ENCODE measurements around the gene PHC1. TPM values are rescaled to one million over a fixed set of nuclear protein-coding genes. Genes with fewer than 3 reads are reported as not detected.
"Not testable (repeated sequence)": the region's sequence is repeated elsewhere in the genome, so short reads cannot be mapped to it uniquely, and the experiment has no call there.

PHC1 gene
- total RNA-seq, 4 donors from 2014 or later: 9.3 to 23.6 (median 15.3) TPM

GRCh38 chr12:8894986-8895385 lies 19.3 kb upstream of the PHC1 start:
- WGBS, 2 donors (ENCODE audit: low coverage in 1 of 2): 47 to 48% methylated on average over 1 of the region's 1 CpG
- no peak overlapping the region for H3K4me3 ChIP-seq
- in situ Hi-C loops (cut with MboI; ENCODE audit: low pct_ligation_motif_present in 1 of 4, low pct_unique_long_range_greater_than_20kb in 1 of 4, low sequenced_read_pairs in 3 of 4): loop anchor here in 2 of 4 donors (25.0 kb wide), 1 partner anchor 208 kb away; the partner anchor contains the start of gene RIMKLB (in 2 of the 2)
- no peak for DNase-seq
- H3K4me1 ChIP-seq: peaks cover 0 to 4% (median 0%) of the 10 kb centered on the region in 4 donors
- no peaks in the 10 kb centered on the region for H3K27me3 ChIP-seq
- intact Hi-C loops (cut with DNase I; ENCODE audit: low total_unique reads): loop anchor here (5.0 kb wide), 2 partner anchors 213 to 1018 kb away; no protein-coding TSS in a partner anchor
- H3K27ac ChIP-seq: no peak overlapping the region
- no peaks in the 10 kb centered on the region for H3K36me3 ChIP-seq
- TF ChIP-seq CTCF (IDR thresholded peaks at IDR 0.05): no peak
- no peak for TF ChIP-seq POLR2AphosphoS5 (IDR thresholded peaks at IDR 0.05)
- TF ChIP-seq POLR2A (IDR thresholded peaks at IDR 0.05): no peak
- TF ChIP-seq EP300 (IDR thresholded peaks at IDR 0.05; ENCODE audit: low read depth): no peak
- no peaks in the 10 kb centered on the region for H3K9me3 ChIP-seq

- intact Hi-C loops (cut with DNase I; ENCODE audit: low total_unique reads): loop anchor here (5.0 kb wide), 1 partner anchor 1020 kb away; no protein-coding TSS in a partner anchor
- H3K4me3 ChIP-seq: no peak overlapping the region
- TF ChIP-seq CTCF (IDR thresholded peaks at IDR 0.05) (no peak), POLR2A (IDR thresholded peaks at IDR 0.05) (no peak), POLR2AphosphoS5 (IDR thresholded peaks at IDR 0.05) (no peak), EP300 (IDR thresholded peaks at IDR 0.05; ENCODE audit: low read depth) (no peak)
- no peak for DNase-seq
- no peaks in the 10 kb centered on the region for H3K4me1 ChIP-seq
- H3K27ac ChIP-seq: no peak overlapping the region
- no peaks in the 10 kb centered on the region for H3K9me3 ChIP-seq
- no peaks in the 10 kb centered on the region for H3K36me3 ChIP-seq
- in situ Hi-C loops (cut with MboI; ENCODE audit: low pct_ligation_motif_present in 1 of 4, low pct_unique_long_range_greater_than_20kb in 1 of 4, low sequenced_read_pairs in 3 of 4): loop anchor here in 2 of 4 donors (25.0 kb wide), 1 partner anchor 210 kb away; the partner anchor contains the start of gene RIMKLB (in 2 of the 2)
- H3K27me3 ChIP-seq: no peaks in the 10 kb centered on the region
- 69 to 85% methylated on average over 4 to 7 of the region's 7 CpGs for WGBS, 2 donors (ENCODE audit: low coverage in 1 of 2)
Observed at GRCh38 chr12:8897081-8897480, 17.2 kb upstream of the PHC1 start.

GRCh38 chr12:8899830-8900229 lies 14.5 kb upstream of the PHC1 start:
- H3K4me3 ChIP-seq: no peak overlapping the region
- H3K36me3 ChIP-seq: no peaks in the 10 kb centered on the region
- DNase-seq: no peak
- 70 to 77% methylated on average over 2 to 6 of the region's 6 CpGs for WGBS, 2 donors (ENCODE audit: low coverage in 1 of 2)
- H3K4me1 ChIP-seq: no peaks in the 10 kb centered on the region
- in situ Hi-C loops (cut with MboI; ENCODE audit: low pct_ligation_motif_present in 1 of 4, low pct_unique_long_range_greater_than_20kb in 1 of 4, low sequenced_read_pairs in 3 of 4): loop anchor here in 2 of 4 donors (25.0 kb wide), 1 partner anchor 213 kb away; the partner anchor contains the start of gene RIMKLB (in 2 of the 2)
- H3K27me3 ChIP-seq: no peaks in the 10 kb centered on the region
- no peaks in the 10 kb centered on the region for H3K9me3 ChIP-seq
- no peak overlapping the region for H3K27ac ChIP-seq
- intact Hi-C loops (cut with DNase I; ENCODE audit: low total_unique reads): loop anchor here (5.0 kb wide), 1 partner anchor 1023 kb away; no protein-coding TSS in a partner anchor
- no peak for TF ChIP-seq POLR2AphosphoS5 (IDR thresholded peaks at IDR 0.05)
- no peak for TF ChIP-seq CTCF (IDR thresholded peaks at IDR 0.05)
- TF ChIP-seq POLR2A (IDR thresholded peaks at IDR 0.05): no peak
- no peak for TF ChIP-seq EP300 (IDR thresholded peaks at IDR 0.05; ENCODE audit: low read depth)

GRCh38 chr12:8902703-8903102 lies 11.6 kb upstream of the PHC1 start:
- H3K4me3 ChIP-seq; H3K36me3 ChIP-seq; H3K4me1 ChIP-seq; in situ Hi-C loops (cut with MboI; ENCODE audit: low pct_ligation_motif_present in 1 of 4, low pct_unique_long_range_greater_than_20kb in 1 of 4, low sequenced_read_pairs in 3 of 4); H3K27ac ChIP-seq; H3K9me3 ChIP-seq; H3K27me3 ChIP-seq; DNase-seq; intact Hi-C loops (cut with DNase I; ENCODE audit: low total_unique reads): not testable (repeated sequence)
- 48 to 75% methylated on average over 5 of the region's 5 CpGs for WGBS, 2 donors (ENCODE audit: low coverage in 1 of 2)

- intact Hi-C loops (cut with DNase I; ENCODE audit: low total_unique reads) (no loop called here), in situ Hi-C loops (cut with MboI; ENCODE audit: low pct_ligation_motif_present in 1 of 4, low pct_unique_long_range_greater_than_20kb in 1 of 4, low sequenced_read_pairs in 3 of 4) (no loop called here)
- no peaks in the 10 kb centered on the region for H3K4me1 ChIP-seq
- TF ChIP-seq POLR2AphosphoS5 (IDR thresholded peaks at IDR 0.05) (no peak), EP300 (IDR thresholded peaks at IDR 0.05; ENCODE audit: low read depth) (no peak), POLR2A (IDR thresholded peaks at IDR 0.05) (no peak), CTCF (IDR thresholded peaks at IDR 0.05) (no peak)
- H3K9me3 ChIP-seq: no peaks in the 10 kb centered on the region
- no peak for DNase-seq
- no peaks in the 10 kb centered on the region for H3K27me3 ChIP-seq
- no peak overlapping the region for H3K27ac ChIP-seq
- 69% methylated on average over 3 of the region's 3 CpGs; no CpG with 5 or more reads in 1 of the 2 donors for WGBS, 2 donors (ENCODE audit: low coverage in 1 of 2)
- no peaks in the 10 kb centered on the region for H3K36me3 ChIP-seq
- H3K4me3 ChIP-seq: no peak overlapping the region
Observed at GRCh38 chr12:8903646-8904045, 10.7 kb upstream of the PHC1 start.

Measured in transverse colon (tissue), 4 donors.